Epithelial cell of esophagus (primary cell): ENCODE measurements around the gene ARHGEF2.

Experiments
- DNase-seq: peaks from one replicate; pipeline ENCODE4 v3.0.0; 2010; ENCODE audit warnings: low read depth
- H3K4me3 ChIP-seq: 2 replicates; pipeline ENCODE4 v1.5.1; 2011; ENCODE audit warnings: mild to moderate bottlenecking, low read length, control low read depth
- CTCF ChIP-seq: IDR thresholded peaks from 2 replicates; pipeline ENCODE4 v1.5.1; 2011; ENCODE audit warnings: low read depth, mild to moderate bottlenecking, low read length, control low read depth, inconsistent platforms; ENCODE audit not compliant: insufficient read depth; ENCODE audit errors: missing control alignments

The ARHGEF2 gene

GRCh38 chr1:155978325-155978972, at the start of gene ARHGEF2:
Gene ARHGEF2, minus strand, starts transcription at chr1:155978547. Its CDS starts 120 bp downstream, at chr1:155978427.
- no peak for TF ChIP-seq CTCF
- H3K4me3 ChIP-seq: peak within 1 kb of the TSS; percentile 80
- DNase-seq: peak; percentile 66

- H3K4me3 ChIP-seq: no peak overlapping the region
- DNase-seq: no peak
- no peak for TF ChIP-seq CTCF
Observed at GRCh38 chr1:156026588-156026987, 48.2 kb upstream of the ARHGEF2 start.

GRCh38 chr1:156025876-156026275, 47.5 kb upstream of the ARHGEF2 start:
- peak; percentile 53 for TF ChIP-seq CTCF
- DNase-seq: peak; percentile 50

GRCh38 chr1:156024801-156025200, 46.5 kb upstream of the ARHGEF2 start:
- no peak for TF ChIP-seq CTCF
- no peak for DNase-seq
- no peak overlapping the region for H3K4me3 ChIP-seq

More at GRCh38 chr1:156025876-156026275, 47.5 kb upstream of the ARHGEF2 start:
- no peak overlapping the region for H3K4me3 ChIP-seq

- no peak overlapping the region for H3K4me3 ChIP-seq
- TF ChIP-seq CTCF: no peak
Observed at GRCh38 chr1:156021954-156022353, 43.6 kb upstream of the ARHGEF2 start.

GRCh38 chr1:156021093-156021428, 42.7 kb upstream of the ARHGEF2 start:
- no peak for DNase-seq
- peak overlapping the region; percentile 71 for H3K4me3 ChIP-seq
- TF ChIP-seq CTCF: no peak

More at GRCh38 chr1:156021954-156022353, 43.6 kb upstream of the ARHGEF2 start:
- DNase-seq: no peak
